HG03039 (cell line): ENCODE data around the gene STXBP6.
"Not testable (repeated sequence)": the region's sequence is repeated elsewhere in the genome, so short reads cannot be mapped to it uniquely, and the experiment has no call there.

Experiments
- ATAC-seq: cut with Tn5 transposase; IDR thresholded peaks from one replicate; pipeline ENCODE4 v1.9.1; 2021; ENCODE audit warnings: mild to moderate bottlenecking, moderate library complexity; ENCODE audit not compliant: unreplicated experiment

The STXBP6 gene

DNA sequence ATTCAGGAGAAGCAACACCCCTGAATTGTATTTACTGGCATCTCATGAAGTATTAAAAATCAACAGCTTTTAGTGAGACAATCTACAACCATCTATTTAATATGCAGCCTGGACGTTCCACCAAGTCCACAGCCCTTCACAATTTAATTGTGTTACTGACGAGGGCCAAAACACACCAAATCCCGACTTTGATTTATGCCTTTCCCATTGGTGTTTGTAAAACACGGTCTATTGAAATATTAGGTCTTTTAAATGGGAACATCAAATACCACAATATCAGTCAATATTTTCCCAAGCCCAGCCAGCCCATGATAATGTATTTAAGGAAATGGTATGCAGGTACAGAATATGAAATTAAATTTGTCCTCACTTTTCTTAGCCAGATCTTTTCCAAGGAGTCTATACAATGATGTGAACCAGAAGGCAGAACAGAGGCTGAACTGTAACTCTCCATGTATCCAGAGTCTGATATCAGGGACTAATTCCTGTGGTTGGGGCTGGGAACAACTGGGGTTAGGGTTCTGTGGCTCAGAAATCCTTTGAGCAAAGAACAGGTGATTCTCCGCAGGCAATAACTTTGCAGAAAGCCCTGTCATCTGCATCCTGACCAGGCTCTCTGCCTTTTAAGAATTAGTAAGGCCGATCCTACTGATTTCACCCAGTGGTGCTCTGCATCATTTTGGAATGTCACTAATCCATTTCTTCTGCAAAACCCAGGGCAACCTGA lies 236.7 kb downstream of the STXBP6 start:
- no peak for ATAC-seq

DNA sequence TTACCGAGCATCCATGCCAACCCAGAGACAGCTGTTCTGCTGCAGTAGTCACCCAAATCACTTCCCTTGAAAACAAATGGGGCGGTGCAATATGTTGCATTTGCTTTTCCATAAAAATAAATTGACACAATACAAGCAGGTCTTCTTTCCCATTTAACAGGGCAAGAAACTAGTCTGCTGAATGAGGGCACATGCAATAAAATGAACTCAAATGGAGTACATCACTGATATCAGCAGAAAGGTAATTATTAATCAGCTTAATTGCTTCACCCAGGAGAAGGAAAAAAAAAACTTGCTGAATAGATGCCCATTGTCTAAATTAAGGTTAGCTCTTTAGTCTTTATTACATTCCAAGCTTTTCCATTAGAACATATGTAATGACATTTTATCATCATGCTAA lies 240.8 kb downstream of the STXBP6 start:
- no peak for ATAC-seq

DNA sequence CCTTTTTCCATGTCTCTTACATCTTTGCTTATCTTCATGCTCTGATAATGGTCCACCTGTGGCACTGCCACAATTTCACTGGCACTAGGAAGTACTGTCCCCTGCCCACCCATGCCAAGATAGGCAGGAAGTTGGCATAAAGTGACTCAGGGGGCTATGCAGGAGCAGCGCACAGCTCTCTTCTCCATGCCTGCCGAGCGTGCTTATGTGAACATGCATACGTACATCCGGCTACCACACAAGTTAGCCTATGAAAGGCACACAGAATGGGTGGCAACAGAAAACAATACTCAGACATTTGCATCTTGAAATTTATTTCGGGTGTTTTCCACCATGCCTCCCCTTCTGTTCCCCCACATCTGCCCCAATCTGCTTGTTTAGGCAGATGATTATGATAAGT lies 241.5 kb downstream of the STXBP6 start:
- no peak for ATAC-seq

DNA sequence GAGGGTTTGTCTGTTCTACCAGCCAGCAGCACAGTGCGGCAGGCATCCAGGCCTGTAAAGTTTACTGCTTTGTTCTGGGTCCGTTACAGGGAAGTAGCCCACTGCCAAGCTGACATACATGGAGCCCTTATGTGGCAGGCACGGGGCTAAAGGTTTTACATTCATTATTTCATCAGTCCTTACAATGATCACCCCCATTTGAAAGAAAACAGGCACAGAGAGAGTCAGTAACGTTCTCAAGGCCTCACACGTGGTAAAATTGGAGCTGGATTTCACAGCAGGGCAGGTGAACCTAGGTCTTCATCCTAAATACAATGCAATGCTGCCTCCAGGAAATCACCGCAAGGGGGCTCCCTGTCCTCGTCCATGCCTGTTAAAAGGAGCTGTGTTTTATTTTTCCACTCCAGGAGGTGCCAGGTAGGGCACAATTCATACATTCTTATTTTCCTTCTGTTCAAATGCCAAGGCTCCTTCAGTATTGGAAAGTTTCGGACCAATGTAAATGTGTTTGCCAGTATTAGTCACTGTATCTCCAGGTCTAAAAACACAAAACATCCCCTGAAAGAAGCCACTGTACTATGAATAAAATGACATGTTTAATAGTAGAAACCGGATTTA lies 243.8 kb downstream of the STXBP6 start:
- ATAC-seq, result no peak

DNA sequence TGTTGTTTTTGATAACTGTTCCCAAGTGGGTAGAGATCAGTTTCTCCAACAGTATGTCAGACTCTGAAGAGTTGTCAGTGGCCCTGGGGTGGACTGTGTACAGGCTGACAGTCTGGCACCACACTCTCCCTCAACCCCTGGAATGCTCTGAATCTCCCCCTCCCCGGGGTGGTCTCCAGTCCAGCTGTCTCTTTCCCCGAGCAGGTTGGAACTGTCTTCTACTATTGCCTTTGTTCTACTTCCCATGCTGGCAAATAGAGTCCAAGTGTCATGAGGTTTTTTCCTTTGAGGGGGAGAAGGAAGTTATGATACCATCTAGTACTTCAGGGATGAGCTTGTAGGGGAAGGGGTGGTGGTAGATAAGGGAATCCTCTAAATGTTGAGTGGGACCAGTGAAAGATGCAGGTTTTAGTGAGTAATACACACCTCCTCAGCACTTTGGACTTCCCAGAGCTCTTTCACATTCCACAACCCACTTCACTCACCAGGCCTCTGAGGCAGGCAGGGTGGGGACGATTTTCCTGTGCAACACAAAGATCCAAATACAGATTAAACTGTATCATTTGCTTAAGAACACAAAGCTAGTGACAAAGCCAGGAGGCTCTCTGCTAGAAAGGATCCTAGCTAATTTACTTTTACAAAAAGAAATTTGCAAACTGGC lies 245.3 kb downstream of the STXBP6 start:
- no peak for ATAC-seq

DNA sequence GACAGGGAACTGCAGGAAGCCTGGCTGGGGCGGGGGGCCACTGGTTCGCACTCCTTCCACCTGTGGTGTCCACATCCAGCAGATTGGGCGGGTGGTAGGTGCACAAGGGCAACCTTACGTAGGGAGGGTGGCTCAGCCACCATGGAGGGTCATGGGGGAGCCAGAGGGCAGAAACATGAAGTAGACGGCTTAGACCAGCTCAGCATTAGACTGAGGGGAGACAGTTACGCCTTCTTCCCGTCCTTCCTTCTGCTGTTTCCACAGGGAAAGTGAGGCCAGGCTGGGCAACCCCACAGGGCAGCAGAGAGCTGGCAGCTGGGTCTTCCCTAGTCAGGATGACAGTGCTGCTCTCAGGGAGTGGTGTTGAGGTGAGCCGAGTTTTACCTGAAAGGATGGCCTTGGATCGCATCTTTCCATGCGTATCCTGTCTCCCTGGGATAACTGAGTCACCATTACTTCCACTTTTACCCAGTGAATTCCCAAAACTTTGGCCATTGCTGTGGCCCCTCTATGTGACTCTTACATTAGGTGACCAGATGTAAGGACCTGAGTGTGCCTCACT lies 245.9 kb downstream of the STXBP6 start:
- ATAC-seq, result no peak

DNA sequence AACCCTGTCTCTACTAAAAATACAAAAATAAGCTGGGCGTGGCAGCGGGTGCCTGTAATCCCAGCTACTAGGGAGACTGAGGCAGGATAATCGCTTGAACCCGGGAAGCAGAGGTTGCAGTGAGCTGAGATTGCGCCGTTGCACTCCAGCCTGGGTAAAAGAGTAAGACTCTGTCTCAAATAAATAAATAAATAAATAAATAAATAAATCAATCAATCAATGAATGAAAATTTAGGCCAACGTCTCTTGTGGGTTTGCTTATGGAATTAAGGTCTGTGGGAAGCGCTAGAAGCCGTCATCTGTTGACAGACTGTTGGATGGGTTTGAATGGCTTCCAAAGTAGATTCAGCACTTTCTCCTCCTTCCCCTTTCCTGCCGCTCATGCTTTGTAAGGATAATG lies 246.5 kb downstream of the STXBP6 start:
- ATAC-seq, result not testable (repeated sequence)

DNA sequence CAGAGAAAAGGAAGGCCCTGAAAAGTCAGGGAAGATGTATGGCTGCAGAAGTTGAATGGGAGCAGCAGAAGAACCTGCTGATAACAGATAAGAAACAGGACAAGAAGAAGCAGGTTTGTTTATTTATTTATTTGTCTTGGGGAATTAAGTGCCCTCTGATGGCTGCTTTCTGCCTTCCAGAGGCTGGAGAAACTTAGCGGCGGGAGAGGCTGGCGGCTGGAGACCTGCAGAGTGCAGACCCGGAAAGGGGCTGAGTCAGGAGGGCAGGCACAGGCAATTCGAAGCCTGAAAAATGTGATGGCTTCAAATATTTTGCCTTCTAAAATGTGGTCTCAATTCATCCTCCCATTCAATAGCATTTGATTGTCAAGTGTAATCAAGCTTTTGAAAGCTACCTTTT lies 247.7 kb downstream of the STXBP6 start:
- no peak for ATAC-seq

DNA sequence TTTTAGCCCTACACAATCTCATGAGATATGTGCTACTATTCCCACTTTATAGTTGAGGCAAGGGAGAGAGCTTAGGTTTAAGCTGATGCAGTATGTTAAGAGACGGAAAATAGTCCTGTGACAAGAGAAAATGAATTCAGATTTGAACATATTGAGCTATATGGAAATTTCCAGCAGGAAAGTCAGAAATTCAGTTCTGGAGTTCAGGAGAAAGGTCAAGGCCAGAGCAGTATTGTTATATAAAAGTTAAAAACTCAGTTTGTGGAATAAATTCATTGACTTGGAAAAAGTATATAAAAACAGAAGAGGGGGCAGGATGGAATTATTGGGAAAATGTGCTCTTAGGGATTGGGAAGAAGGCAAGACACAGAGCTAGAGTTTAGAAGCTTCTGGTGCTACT lies 248.9 kb downstream of the STXBP6 start:
- ATAC-seq, result no peak

DNA sequence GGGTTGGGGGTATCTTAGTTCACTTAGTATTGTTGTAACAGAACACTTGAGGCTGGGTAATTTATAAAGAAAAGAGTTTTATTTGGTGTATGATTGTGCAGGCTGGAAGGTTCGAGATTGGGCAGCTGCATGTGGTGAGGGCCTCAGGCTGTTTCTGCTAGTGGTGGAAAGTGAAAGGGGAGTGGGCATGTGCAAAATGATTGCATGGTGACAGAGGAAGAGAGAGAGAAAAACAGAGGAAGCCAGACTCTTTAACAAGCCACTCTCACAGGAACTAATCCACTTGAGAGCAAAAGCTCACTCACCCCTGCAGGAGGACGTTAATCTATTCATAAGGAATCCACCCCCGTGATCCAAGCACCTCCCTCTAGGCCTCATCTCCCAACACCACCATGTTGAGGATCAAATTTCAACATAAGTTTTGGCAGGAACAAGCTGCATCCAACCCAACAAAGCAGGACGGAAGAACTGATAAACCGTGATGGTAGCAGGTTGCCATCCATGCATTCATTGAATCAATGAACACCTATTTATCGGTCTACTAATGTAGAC lies 251.0 kb downstream of the STXBP6 start:
- ATAC-seq, result no peak

DNA sequence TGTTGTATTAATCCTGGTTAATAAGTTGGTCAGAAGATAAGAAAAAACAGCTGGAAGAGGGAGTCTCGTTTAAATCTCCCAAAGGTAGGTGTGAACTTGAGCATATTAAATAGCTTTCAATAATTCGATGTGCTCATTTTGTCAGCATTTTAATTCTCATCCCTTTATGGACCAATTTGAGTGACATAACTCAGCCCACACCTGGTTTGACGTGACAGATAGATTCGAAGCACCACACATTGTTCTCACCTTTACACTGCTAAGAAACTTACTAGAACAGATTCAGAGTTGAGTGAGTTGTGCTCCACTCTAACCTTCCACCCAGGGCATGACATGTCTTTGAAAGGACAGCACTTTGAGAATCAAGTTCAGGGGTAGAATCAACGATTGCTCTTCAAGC lies 254.5 kb downstream of the STXBP6 start:
- no peak for ATAC-seq

DNA sequence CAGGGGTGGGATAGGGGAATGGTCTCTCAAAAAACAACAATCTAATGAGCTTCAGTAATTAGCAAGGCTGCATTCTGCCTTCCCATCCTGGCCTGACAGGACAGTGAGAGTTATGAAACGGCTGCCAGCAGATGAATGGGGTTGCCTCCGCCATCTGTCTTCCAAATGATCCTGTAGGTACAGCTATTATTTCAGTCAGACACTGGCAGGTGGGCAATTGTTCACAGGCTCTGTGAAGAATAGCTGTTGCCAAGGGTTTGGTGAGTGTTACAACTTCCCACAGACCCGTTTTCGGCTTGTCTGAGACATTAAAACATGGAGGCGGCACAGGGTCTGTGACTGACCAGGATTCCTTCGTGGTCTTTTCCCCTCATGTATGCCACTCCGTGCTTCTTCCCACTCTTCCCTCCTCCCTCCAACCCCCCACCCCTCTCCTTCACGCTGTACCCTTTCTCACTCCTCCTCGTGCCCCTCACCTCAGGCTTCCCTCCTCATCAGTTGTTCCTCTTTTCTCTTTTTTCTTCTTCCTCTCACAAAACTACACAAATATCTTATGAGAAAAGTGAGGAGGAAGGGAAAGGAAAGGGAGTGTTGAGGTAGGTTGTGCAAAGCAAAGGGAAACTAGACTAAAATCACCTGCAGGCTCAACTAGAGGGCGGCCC lies 255.2 kb downstream of the STXBP6 start:
- ATAC-seq, result no peak

DNA sequence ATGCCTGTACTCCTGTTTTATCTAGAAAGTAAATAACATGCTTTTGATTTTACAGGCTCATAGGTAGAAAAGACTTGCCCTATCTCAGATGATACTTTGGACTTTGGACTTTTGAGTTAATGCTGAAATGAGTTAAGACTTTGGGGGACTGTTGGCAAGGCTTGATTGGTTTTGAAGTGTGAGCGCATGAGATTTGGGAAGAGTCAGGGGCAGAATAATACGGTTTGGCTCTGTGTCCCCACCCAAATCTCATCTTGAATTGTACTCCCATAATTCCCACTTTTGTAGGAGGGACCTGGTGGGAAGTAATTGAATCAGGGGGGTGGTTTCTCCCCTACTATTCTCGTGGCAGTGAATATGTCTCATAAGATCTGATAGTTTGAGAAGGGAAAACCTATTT lies 259.8 kb downstream of the STXBP6 start:
- ATAC-seq, result no peak

DNA sequence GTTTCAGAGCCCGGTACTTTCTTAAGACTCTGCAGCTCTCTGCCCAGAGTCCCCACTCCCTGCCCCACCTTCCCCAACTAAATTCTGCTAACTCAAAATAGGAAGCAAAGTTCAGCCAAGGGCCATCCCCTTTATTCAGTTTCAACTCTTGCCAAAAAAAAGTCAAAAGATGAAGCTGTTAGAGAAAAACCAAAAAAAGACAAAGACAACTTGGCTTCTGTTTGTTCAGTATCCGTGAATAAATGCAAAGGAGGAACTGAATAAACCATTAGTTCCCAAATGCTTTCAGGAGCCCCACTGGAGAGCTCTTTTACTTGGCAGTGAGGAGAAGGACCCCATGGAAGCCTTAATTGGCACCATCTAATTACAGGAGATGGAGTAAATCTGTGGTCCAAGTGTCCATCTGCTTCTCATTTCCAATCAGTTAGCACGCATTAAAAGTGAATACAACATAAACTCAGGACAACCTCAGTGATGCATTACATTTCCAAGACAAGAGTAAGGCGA lies 260.5 kb downstream of the STXBP6 start:
- no peak for ATAC-seq

DNA sequence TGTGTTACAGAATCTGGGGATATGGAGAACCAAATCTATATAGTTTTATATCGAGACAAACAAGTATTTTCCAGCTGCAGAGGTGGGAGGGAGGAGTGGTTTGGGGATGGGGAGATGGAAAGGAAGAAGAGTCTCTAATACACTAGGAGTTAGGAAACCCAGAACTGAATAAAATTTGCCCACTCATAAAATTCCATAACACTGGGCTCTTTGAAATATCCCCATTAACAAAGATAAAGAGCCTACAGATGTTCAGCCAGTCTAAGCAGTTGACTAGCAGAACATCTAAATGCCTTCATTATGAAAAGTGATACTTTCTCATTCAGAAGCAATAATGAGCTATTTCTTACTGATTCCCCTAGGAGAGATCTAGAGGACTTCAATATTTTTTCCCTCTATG lies 264.2 kb downstream of the STXBP6 start:
- ATAC-seq, result no peak

DNA sequence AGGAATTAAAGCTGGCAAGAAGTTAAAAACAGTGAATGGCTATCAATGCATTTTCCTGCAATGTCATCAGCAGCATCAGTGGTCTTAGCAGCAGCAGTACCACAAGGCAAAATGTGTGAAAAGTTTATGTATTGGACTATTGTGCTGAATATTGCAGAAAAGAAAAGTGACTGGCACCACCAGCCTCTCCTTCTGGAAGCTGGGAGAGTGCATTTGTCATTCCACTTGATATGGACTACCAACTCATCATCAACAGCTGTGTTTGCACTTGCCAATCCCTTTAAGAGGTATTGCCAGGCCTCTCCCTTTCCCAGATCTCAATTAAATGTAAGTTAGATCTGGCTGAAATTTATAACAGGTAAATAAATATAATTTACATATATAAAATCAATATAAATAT lies 265.0 kb downstream of the STXBP6 start:
- ATAC-seq, result no peak

DNA sequence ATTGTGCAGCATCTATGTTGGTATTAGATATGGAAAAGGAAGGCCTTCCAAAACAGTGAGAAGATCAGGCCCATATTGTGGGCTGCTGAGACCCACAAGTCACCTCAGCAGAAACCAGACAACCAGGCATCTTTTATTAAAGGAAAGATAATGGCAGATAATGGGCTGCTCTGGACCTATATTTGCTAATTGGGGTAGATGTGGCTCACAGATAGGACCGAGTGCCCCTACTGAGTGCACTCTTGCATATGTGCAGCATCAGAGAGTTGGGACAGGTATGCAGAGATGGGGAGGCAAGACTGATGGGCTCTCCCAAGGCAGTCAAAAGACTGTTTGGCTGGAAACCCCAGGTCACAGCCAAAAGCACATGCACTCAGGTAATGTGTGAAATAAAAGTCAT lies 266.2 kb downstream of the STXBP6 start:
- no peak for ATAC-seq

DNA sequence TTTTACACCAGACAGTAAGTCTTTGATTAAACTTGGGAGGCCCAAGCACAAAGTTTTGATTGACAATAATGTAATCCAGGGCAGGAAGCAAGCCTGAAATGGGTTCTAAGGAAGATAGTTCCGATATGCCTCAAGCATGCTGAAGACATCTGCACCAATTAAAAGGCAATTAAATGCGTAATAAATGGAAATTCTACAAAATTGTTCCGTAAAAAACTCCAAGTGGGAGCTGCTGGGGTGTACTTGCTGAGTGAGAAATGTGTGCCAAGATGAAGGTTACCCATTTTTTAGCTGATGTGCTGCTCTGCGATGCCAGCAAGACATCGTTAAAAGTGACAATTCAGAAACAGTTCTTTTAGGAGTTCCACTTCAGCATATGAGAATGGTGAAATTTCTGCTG lies 269.7 kb downstream of the STXBP6 start:
- ATAC-seq, result no peak

DNA sequence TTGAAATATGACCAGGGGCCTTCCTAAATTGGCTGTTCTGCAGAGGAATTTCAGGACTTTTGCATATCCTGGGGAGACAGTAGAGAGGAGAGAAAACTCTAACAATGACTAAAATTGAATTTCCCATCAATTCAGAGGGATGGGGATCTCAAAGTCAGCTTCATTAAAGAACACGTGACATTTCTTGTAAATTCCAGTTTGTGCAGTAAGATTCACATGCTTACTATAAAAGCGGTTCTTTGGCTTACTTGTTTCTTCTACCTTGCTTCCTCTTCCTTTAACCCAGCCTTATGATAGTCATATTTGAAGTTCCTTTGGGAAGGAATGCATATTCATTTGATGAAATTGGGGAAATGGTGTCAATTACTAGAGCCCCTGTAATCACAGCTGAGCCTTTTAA lies 272.3 kb downstream of the STXBP6 start:
- no peak for ATAC-seq

DNA sequence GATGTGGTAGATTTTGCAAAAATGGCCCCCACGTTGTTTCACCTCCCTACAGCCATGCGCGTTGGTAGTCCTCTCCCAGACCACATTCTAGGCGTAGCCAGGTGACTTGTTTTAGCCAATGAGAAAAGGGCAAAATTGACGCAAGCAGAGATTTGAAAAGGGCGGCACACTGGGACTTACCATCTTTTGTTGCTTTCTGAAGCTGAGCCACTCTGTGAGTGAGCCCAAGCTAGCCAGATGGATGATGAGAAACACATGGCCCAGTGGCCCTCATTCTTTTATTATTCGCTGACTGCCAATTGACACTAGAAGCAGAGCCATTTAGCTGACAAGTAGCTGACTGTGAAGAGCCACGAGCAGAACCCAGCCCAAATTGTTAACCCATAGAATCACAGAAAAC lies 274.0 kb downstream of the STXBP6 start:
- ATAC-seq, result no peak
